SK-N-SH (cell line): Measurements from ENCODE around the gene SPATA32. TPM values are rescaled to one million over a fixed set of nuclear protein-coding genes. Genes with fewer than 3 reads are reported as not detected.

Experiments used
- CTCF ChIA-PET: fragments of 300-600, 350-600 bp; formaldehyde crosslinking; extraction: SDS; loops from one replicate; lab custom pipeline; 2021; lab: Yijun Ruan, JAX
- POLR2A ChIA-PET: fragments of 350-600 bp; sonication (Branson Sonifier 250); formaldehyde crosslinking; extraction: SDS; loops from one replicate; lab custom pipeline; 2020; ENCODE audit warnings: antibody characterized with exemption, inconsistent platforms; lab: Yijun Ruan, JAX
- DNase-seq: peaks from one replicate; pipeline ENCODE4 v3.0.0; 2012
- H2AFZ ChIP-seq: fragments of 200-600 bp; sonication (generic); 2 replicates; pipeline ENCODE4 v1.8.1; 2016; ENCODE audit warnings: antibody characterized with exemption, mild to moderate bottlenecking, low read depth
- H3F3A ChIP-seq: fragments of 200-600 bp; sonication (generic); replicated peaks from 2 replicates; pipeline ENCODE3; 2016; ENCODE audit warnings: antibody characterized with exemption, mild to moderate bottlenecking; ENCODE audit not compliant: insufficient read depth
- H3K27ac ChIP-seq, 2 experiments: fragments of 200-500 bp in 1 of 2; fragments of 200-600 bp in 1 of 2; sonication (Bioruptor generic) in 1 of 2; sonication (generic), shearing (Covaris generic) in 1 of 2; 2 replicates each; pipeline versions ENCODE4 v1.5.1 to v1.6.1; 2014 to 2016; ENCODE audit warnings: low read depth in 2 of 2, inconsistent platforms in 1 of 2, low read length in 1 of 2, mild to moderate bottlenecking in 1 of 2, mixed read lengths in 1 of 2
- H3K27me3 ChIP-seq: fragments of 200-600 bp; sonication (generic), shearing (Covaris generic); 2 replicates; pipeline ENCODE4 v1.6.1; 2016; ENCODE audit warnings: mixed run types; ENCODE audit not compliant: insufficient read depth
- H3K36me3 ChIP-seq, 2 experiments: fragments of 200-500 bp in 1 of 2; fragments of 200-600 bp in 1 of 2; sonication (Bioruptor generic) in 1 of 2; sonication (generic) in 1 of 2; replicated peaks in 1 of 2; 2 replicates each; pipeline versions ENCODE3 to v1.5.1; 2014 to 2016; ENCODE audit warnings: low read length in 1 of 2, mild to moderate bottlenecking in 1 of 2; ENCODE audit not compliant: insufficient read depth in 2 of 2, control insufficient read depth in 1 of 2
- H3K4me1 ChIP-seq, 2 experiments: fragments of 200-500 bp in 1 of 2; fragments of 200-600 bp in 1 of 2; sonication (Bioruptor generic) in 1 of 2; sonication (generic), shearing (Covaris generic) in 1 of 2; 2 replicates each; pipeline versions ENCODE4 v1.5.1 to v1.6.1; 2014 to 2016; ENCODE audit warnings: low read depth in 1 of 2, low read length in 1 of 2, mixed run types in 1 of 2; ENCODE audit not compliant: insufficient read depth in 2 of 2, control insufficient read depth in 1 of 2
- H3K4me2 ChIP-seq: fragments of 200-600 bp; sonication (generic), shearing (Covaris generic); 2 replicates; pipeline ENCODE4 v1.6.1; 2017; ENCODE audit warnings: mixed run types
- H3K4me3 ChIP-seq, 2 experiments: fragments of 200-500 bp in 1 of 2; fragments of 200-600 bp in 1 of 2; sonication (Bioruptor generic) in 1 of 2; sonication (generic), shearing (Covaris generic) in 1 of 2; 2 replicates each; pipeline versions ENCODE4 v1.5.1 to v1.8.1; 2014 to 2016; ENCODE audit warnings: low read depth in 2 of 2, inconsistent platforms in 1 of 2, low read length in 1 of 2, mild to moderate bottlenecking in 1 of 2, mixed read lengths in 1 of 2, moderate library complexity in 1 of 2
- H3K79me2 ChIP-seq: fragments of 200-600 bp; sonication (generic); 2 replicates; pipeline ENCODE4 v1.8.1; 2017; ENCODE audit warnings: mild to moderate bottlenecking; ENCODE audit not compliant: insufficient read depth
- H3K9ac ChIP-seq: fragments of 200-600 bp; sonication (generic); 2 replicates; pipeline ENCODE4 v1.6.1; 2017; ENCODE audit warnings: mixed run types
- H3K9me2 ChIP-seq: fragments of 200-600 bp; sonication (generic); 2 replicates; pipeline ENCODE4 v1.6.1; 2017; ENCODE audit warnings: mixed run types
- H3K9me3 ChIP-seq: fragments of 200-600 bp; sonication (generic); 2 replicates; pipeline ENCODE4 v1.6.1; 2017; ENCODE audit warnings: mixed run types, mild to moderate bottlenecking, moderate library complexity
- H4K20me1 ChIP-seq: fragments of 200-600 bp; sonication (generic); 2 replicates; pipeline ENCODE4 v1.6.1; 2017; ENCODE audit warnings: mild to moderate bottlenecking, mixed run types; ENCODE audit not compliant: insufficient read depth
- CHD2 ChIP-seq: fragments of 150-350 bp; IDR thresholded peaks from 2 replicates; pipeline ENCODE4 v1.6.1; 2018; ENCODE audit warnings: low read length; ENCODE audit not compliant: partially characterized antibody
- CTCF ChIP-seq: fragments of 200-600 bp; sonication (generic); IDR thresholded peaks from 2 replicates; pipeline ENCODE4 v1.6.1; 2017; ENCODE audit warnings: antibody characterized with exemption, mild to moderate bottlenecking, moderate library complexity
- ELF1 ChIP-seq: IDR thresholded peaks from 2 replicates; pipeline ENCODE4 v1.4.0; 2012
- EP300 ChIP-seq, 2 experiments: IDR thresholded peaks; 2 replicates each; pipeline versions ENCODE4 v1.4.0 to v1.6.1; 2012; ENCODE audit warnings: borderline replicate concordance in 1 of 2, low read depth in 1 of 2, low read length in 1 of 2
- EZH2phosphoT487 ChIP-seq: fragments of 200-600 bp; sonication (generic); IDR thresholded peaks from 2 replicates; pipeline ENCODE4 v1.6.1; 2017; ENCODE audit warnings: low read depth, mixed run types, mild to moderate bottlenecking, antibody characterized with exemption, moderate library complexity, borderline replicate concordance
- FOXJ3 ChIP-seq: sonication (generic); formaldehyde crosslinking; IDR thresholded peaks from 2 replicates; pipeline ENCODE4 v1.5.1; 2020; ENCODE audit warnings: mild to moderate bottlenecking, missing genetic modification reagents
- IRF3 ChIP-seq: fragments of 150-350 bp; IDR thresholded peaks from 2 replicates; pipeline ENCODE4 v1.6.1; 2016; ENCODE audit warnings: mild to moderate bottlenecking, low read depth, low read length
- MAX ChIP-seq: IDR thresholded peaks from 2 replicates; pipeline ENCODE4 v1.4.0; 2012; ENCODE audit warnings: low read depth
- MEF2A ChIP-seq: IDR thresholded peaks from 2 replicates; pipeline ENCODE4 v1.4.0; 2012; ENCODE audit warnings: low read depth, borderline replicate concordance
- MXI1 ChIP-seq: IDR thresholded peaks from 2 replicates; pipeline ENCODE4 v1.6.1; 2012; ENCODE audit warnings: mild to moderate bottlenecking, low read depth, low read length, improper control_type of control experiment
- PBX3 ChIP-seq: IDR thresholded peaks from 2 replicates; pipeline ENCODE4; 2012
- RAD21 ChIP-seq: IDR thresholded peaks from 2 replicates; pipeline ENCODE4 v1.6.1; 2012; ENCODE audit warnings: mild to moderate bottlenecking, low read length
- RCOR1 ChIP-seq: fragments of 150-350 bp; IDR thresholded peaks from 2 replicates; pipeline ENCODE4 v1.6.1; 2017; ENCODE audit warnings: antibody characterized with exemption, low read length
- RFX5 ChIP-seq: IDR thresholded peaks from 2 replicates; pipeline ENCODE4 v1.6.1; 2012; ENCODE audit warnings: mild to moderate bottlenecking, improper control_type of control experiment, low read length
- RXRA ChIP-seq: IDR thresholded peaks from 2 replicates; pipeline ENCODE4 v1.4.0; 2012; ENCODE audit warnings: low read depth, mild to moderate bottlenecking, borderline replicate concordance
- SIN3A ChIP-seq: IDR thresholded peaks from 2 replicates; pipeline ENCODE4 v1.6.1; 2012; ENCODE audit warnings: low read depth, mild to moderate bottlenecking, low read length, moderate library complexity, borderline replicate concordance
- TCF12 ChIP-seq: IDR thresholded peaks from 2 replicates; pipeline ENCODE4 v1.4.0; 2012
- TEAD4 ChIP-seq: IDR thresholded peaks from 2 replicates; pipeline ENCODE4 v1.4.0; 2012; ENCODE audit warnings: mild to moderate bottlenecking, borderline replicate concordance; ENCODE audit not compliant: insufficient read depth
- YY1 ChIP-seq: IDR thresholded peaks from 2 replicates; pipeline ENCODE4 v1.4.0; 2012; ENCODE audit warnings: low read depth, mild to moderate bottlenecking
- ZBTB33 ChIP-seq: IDR thresholded peaks from 2 replicates; pipeline ENCODE4 v1.4.0; 2012; ENCODE audit warnings: low read depth, borderline replicate concordance
- whole genome bisulfite sequencing: methylation state at CpG from one replicate; pipeline ENCODE4 v1.1.6; 2017; ENCODE audit warnings: low lambda C conversion rate; 5-methylcytosine and 5-hydroxymethylcytosine counted together
- polyA plus RNA-seq, 3 experiments: library from polyadenylated mRNA; depleted of rRNA; stranded (reverse); fragments of >200 nt; gene quantifications; 2 replicates each; pipeline ENCODE4 v1.2.3, GENCODE V29; 2012

Gene SPATA32
- polyA plus RNA-seq, 1 of the 3 experiments (the other 2 are of a cell fraction) = not detected

- no peaks in the 10 kb centered on the region for H3K79me2 ChIP-seq
- no peak for DNase-seq
- no peak overlapping the region for H3K4me3 ChIP-seq
- H3K4me1 ChIP-seq = peaks cover 0 to 29% of the 10 kb centered on the region in 2 experiments; a peak in 1 of 4 replicates
- no peak for TF ChIP-seq SIN3A
- no peak for TF ChIP-seq PBX3
- no peak for TF ChIP-seq RFX5
- no peak overlapping the region for H3K9ac ChIP-seq
- H3K27ac ChIP-seq = no peak overlapping the region
- no peaks in the 10 kb centered on the region for H3K27me3 ChIP-seq
- CTCF ChIA-PET = interaction anchor here (1.2 to 16.2 kb wide), 13 partner anchors 11 to 205 kb away, joined by 4 to 260 read pairs (median 16); partner anchors contain the start of gene ACBD4
- no peaks in the 10 kb centered on the region for H4K20me1 ChIP-seq
- POLR2A ChIA-PET = no interaction called here
- no peaks in the 10 kb centered on the region for H3K36me3 ChIP-seq
- H3K9me3 ChIP-seq = no peaks in the 10 kb centered on the region
- H2AFZ ChIP-seq = no peak overlapping the region
- H3K9me2 ChIP-seq = no peaks in the 10 kb centered on the region
- no peak overlapping the region for H3K4me2 ChIP-seq
- H3F3A ChIP-seq = peaks cover 12% of the 10 kb centered on the region
- 100% methylated on average over 1 of the region's 3 CpGs for WGBS
Observed at GRCh38 chr17:45220079-45220478, 41.8 kb downstream of the SPATA32 start.

GRCh38 chr17:45218895-45219661, 42.8 kb downstream of the SPATA32 start:
- peak overlapping the region in 1 of 2 experiments; percentile 28; a peak in 1 of 4 replicates for H3K4me3 ChIP-seq
- ChIA-PET POLR2A (interaction anchor here (0.6 to 1.4 kb wide), 4 partner anchors 13 to 98 kb away, joined by 3 to 9 read pairs (median 4); partner anchors contain the start of genes HEXIM1 and MAP3K14), CTCF (interaction anchor here (0.5 to 16.2 kb wide), 56 partner anchors 12 to 1048 kb away, joined by 3 to 260 read pairs (median 4); partner anchors contain the start of genes ACBD4, ASB16, HEXIM1 and MAP3K14)
- H3K4me1 ChIP-seq = peaks cover 0 to 24% of the 10 kb centered on the region in 2 experiments; a peak in 1 of 4 replicates
- no peaks in the 10 kb centered on the region for H3K9me3 ChIP-seq
- peak; percentile 86 for DNase-seq
- no peaks in the 10 kb centered on the region for H3K27me3 ChIP-seq
- H3K9me2 ChIP-seq = no peaks in the 10 kb centered on the region
- no peak overlapping the region for H3K9ac ChIP-seq
- H2AFZ ChIP-seq = no peak overlapping the region
- no peak overlapping the region for H3K4me2 ChIP-seq
- H3K27ac ChIP-seq = no peak overlapping the region
- no peaks in the 10 kb centered on the region for H3K36me3 ChIP-seq
- 20% methylated on average over 12 of the region's 12 CpGs for WGBS
- H3K79me2 ChIP-seq = no peaks in the 10 kb centered on the region
- peaks cover 12% of the 10 kb centered on the region for H3F3A ChIP-seq
- H4K20me1 ChIP-seq = no peaks in the 10 kb centered on the region
- TF ChIP-seq CHD2 (no peak), ELF1 (no peak), RFX5 (0 out of 2 replicates have a peak, but pooled peaks have one; percentile 48), RAD21 (peak; percentile 100), ZBTB33 (no peak), RXRA (no peak), SIN3A (no peak), RCOR1 (no peak), MAX (no peak), YY1 (no peak), MEF2A (no peak), TEAD4 (no peak), EP300 (IDR thresholded peaks at IDR 0.05; ENCODE audit: borderline replicate concordance in 1 of 2, low read depth in 1 of 2, low read length in 1 of 2) (no peak; a peak in 1 of 4 replicates), EZH2phosphoT487 (no peak), FOXJ3 (CRISPR knock-in tag) (no peak), IRF3 (no peak), MXI1 (no peak), CTCF (peak; percentile 93), TCF12 (peak; percentile 23; the same call in 1 of the 2 replicates)
